HG03521 (cell line): ENCODE data around the gene ANKFY1.

Source experiments
- ATAC-seq: cut with Tn5 transposase; IDR thresholded peaks from one replicate; pipeline ENCODE4 v1.9.1; 2021; ENCODE audit warnings: mild to moderate bottlenecking, moderate library complexity; ENCODE audit not compliant: unreplicated experiment

Gene ANKFY1

GRCh38 chr17:4135489-4135888, 128.3 kb downstream of the ANKFY1 start:
- ATAC-seq, result no peak

- no peak for ATAC-seq
Measured at GRCh38 chr17:4134721-4135120, 129.1 kb downstream of the ANKFY1 start.

- ATAC-seq, result no peak
Measured at GRCh38 chr17:4130715-4131114, 133.1 kb downstream of the ANKFY1 start.

GRCh38 chr17:4127555-4127954, 136.2 kb downstream of the ANKFY1 start:
- no peak for ATAC-seq

- no peak for ATAC-seq
Measured at GRCh38 chr17:4125552-4125951, 138.2 kb downstream of the ANKFY1 start.

- no peak for ATAC-seq
Measured at GRCh38 chr17:4124999-4125398, 138.8 kb downstream of the ANKFY1 start.

GRCh38 chr17:4120332-4120731, 143.4 kb downstream of the ANKFY1 start:
- no peak for ATAC-seq

- ATAC-seq, result no peak
Measured at GRCh38 chr17:4119299-4119698, 144.5 kb downstream of the ANKFY1 start.

GRCh38 chr17:4118015-4118743, 145.6 kb downstream of the ANKFY1 start:
- no peak for ATAC-seq

GRCh38 chr17:4116516-4116915, 147.3 kb downstream of the ANKFY1 start:
- ATAC-seq, result no peak
